Epithelial cell of alveolus of lung (primary cell): Measurements from ENCODE around the gene TAF15. TPM values are rescaled to one million over a fixed set of nuclear protein-coding genes. Genes with fewer than 3 reads are reported as not detected.

ENCODE experiments used
- total RNA-seq: library from RNA; depleted of rRNA; stranded (reverse); fragments of >200 nt; gene quantifications from 2 replicates; pipeline ENCODE4 v1.2.1, GENCODE V29; 2015

TAF15 gene
- 25.0 and 40.4 TPM in 2 replicates for total RNA-seq

GRCh38 chr17:35808962-35809854 lies at the start of gene TAF15:
Gene TAF15, plus strand, starts transcription at chr17:35809484. Its CDS starts 86 bp downstream, at chr17:35809570.

DNA sequence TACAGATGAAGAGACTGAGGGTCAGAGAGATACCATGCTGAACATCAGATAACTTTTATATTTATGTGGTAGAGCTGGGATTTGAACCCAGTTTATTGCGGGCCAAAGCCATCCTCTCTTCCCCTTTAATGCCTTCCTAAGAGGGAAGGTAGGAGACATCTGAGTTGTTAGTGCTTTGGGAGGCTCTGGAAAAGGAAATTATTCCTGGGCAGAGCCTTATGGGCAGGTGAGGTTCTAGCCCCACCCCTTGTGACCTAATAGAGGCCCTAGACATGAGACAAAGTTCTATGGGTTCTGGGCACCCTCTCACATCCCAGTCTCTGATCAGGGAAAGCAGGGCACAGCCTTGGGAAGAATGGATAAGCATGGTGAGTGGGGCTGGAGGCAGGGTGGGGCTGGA lies 48.7 kb upstream of the TAF15 start, which contains the start of gene C17orf50:
TSS of gene C17orf50 (plus strand) at position 301 of the 400 bp plus-strand sequence. CDS start at position 356, 55 bp downstream.

GRCh38 chr17:35795007-35795870 lies 14.0 kb upstream of the TAF15 start, which contains the start of gene MMP28:
Gene MMP28, minus strand, starts transcription at chr17:35795641. Its CDS starts 264 bp downstream, at chr17:35795377.

GRCh38 chr17:35868737-35869136 lies 59.5 kb downstream of the TAF15 start, which contains the start of gene HEATR9:
Gene HEATR9, minus strand, starts transcription at chr17:35868891. Its CDS starts 149 bp downstream, at chr17:35868742.

DNA sequence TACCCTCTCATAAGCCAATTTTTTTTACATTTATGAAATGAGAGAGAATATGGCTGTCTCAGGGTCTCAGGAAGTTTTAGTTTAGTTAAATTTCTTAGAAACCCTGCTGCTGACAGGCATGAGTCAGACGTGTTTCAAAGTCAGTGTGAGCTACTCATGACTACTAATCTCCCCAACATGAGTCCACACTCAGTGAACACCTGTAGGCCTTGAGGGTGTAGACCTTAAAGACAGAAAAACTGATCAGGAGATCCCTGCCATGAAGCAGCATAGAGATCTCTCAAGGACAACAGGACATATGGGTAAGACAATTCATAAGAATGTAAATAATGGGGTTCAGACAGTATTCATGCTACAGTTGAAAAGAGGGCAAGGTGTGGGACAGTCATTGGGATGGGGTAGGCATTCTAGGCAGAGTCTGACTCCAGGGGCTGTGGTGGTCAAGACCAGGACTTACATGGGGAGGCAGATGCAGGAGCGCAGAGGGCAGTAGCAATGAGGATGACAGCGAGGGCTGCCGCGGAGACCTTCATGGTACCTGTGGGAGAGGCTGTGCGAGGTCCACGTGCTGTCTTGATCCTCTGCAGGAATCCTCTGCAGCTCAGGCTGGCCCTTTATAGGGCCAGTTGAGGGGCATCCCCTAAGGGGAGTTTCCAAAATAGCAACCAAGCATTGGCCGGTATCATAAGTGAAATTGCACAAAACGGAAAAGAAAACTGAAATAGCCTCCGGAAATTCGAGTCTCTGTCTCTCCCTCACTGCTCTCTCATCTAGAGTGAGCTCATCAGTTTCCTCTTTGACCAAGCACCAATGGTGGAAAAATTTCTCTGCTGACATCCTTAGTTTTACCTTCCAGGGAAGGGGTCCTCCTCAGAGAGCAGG lies 70.7 kb downstream of the TAF15 start, which contains the start of gene CCL5:
TSS of gene CCL5 (minus strand) at position 588 of the 882 bp plus-strand sequence.

Other genes with a start within 250 kb of the TAF15 start
- not detected in 2 replicates for gene SLFN14, start 248.7 kb upstream of the TAF15 start, total RNA-seq
- gene PEX12, start 230.9 kb upstream of the TAF15 start, total RNA-seq, result 4.7 and 6.7 TPM in 2 replicates
- 80.9 and 86.1 TPM in 2 replicates for gene AP2B1, start 222.2 kb upstream of the TAF15 start, total RNA-seq
- gene RASL10B, start 77.8 kb upstream of the TAF15 start, total RNA-seq, result 4.0 and 11.3 TPM in 2 replicates
- gene GAS2L2, start 56.2 kb upstream of the TAF15 start, total RNA-seq, result not detected in 2 replicates
- gene C17orf50, start 48.6 kb upstream of the TAF15 start, total RNA-seq, result not detected in 2 replicates
- 0.13 TPM in 1 of 2 replicates, not detected in the other for gene MMP28, start 13.8 kb upstream of the TAF15 start, total RNA-seq
- not detected in 2 replicates for gene HEATR9, start 59.4 kb downstream of the TAF15 start, total RNA-seq
- gene CCL5, start 70.9 kb downstream of the TAF15 start, total RNA-seq, result 0.52 TPM in 1 of 2 replicates, not detected in the other
- gene RDM1, start 121.3 kb downstream of the TAF15 start, total RNA-seq, result 0.13 and 0.80 TPM in 2 replicates
- not detected in 2 replicates for gene LYZL6, start 134.2 kb downstream of the TAF15 start, total RNA-seq
- gene CCL16, start 172.0 kb downstream of the TAF15 start, total RNA-seq, result not detected in 2 replicates
- gene CCL14, start 177.2 kb downstream of the TAF15 start, total RNA-seq, result not detected in 2 replicates
- not detected in 2 replicates for gene CCL15, start 192.1 kb downstream of the TAF15 start, total RNA-seq
- gene CCL23, start 208.5 kb downstream of the TAF15 start, total RNA-seq, result not detected in 2 replicates